ENCODE data around the gene CRYAB.

The CRYAB gene

GRCh38 chr11:111882202-111882601 is 29.4 kb downstream of the CRYAB start:
- Histone ChIP-seq H4K20me1 (ENCODE audit: insufficient read depth, low read length, poor library complexity, severe bottlenecking) (no peaks in the 10 kb centered on the region), H3K9me2 (replicated peaks; ENCODE audit: low read depth, low read length) (no peaks in the 10 kb centered on the region), H3K9ac (ENCODE audit: low read depth, low read length, poor library complexity, severe bottlenecking) (no peak overlapping the region), H3K4me2 (ENCODE audit: low read depth, low read length, poor library complexity, severe bottlenecking) (no peak overlapping the region), H3F3A (ENCODE audit: low read depth) (no peaks in the 10 kb centered on the region), H3K79me2 (ENCODE audit: insufficient read depth, low read length) (no peaks in the 10 kb centered on the region), H3K9me3 (ENCODE audit: insufficient read depth, low read depth, low read length) (no peaks in the 10 kb centered on the region), H3K27me3 (ENCODE audit: insufficient read depth, low read length, poor library complexity, severe bottlenecking) (no peaks in the 10 kb centered on the region), H3K4me3 (ENCODE audit: low read length, poor library complexity, severe bottlenecking) (no peak overlapping the region), H3K4me1 (ENCODE audit: insufficient read depth, low read length, poor library complexity, severe bottlenecking) (no peaks in the 10 kb centered on the region), H2AFZ (ENCODE audit: low read length) (no peak overlapping the region), H3K36me3 (ENCODE audit: insufficient read depth, low read length) (no peaks in the 10 kb centered on the region)
- TF ChIP-seq CTCF (conservative IDR thresholded peaks at IDR 0.05; ENCODE audit: low read length): no peak
- TF ChIP-seq EZH2phosphoT487 (IDR thresholded peaks at IDR 0.05; ENCODE audit: borderline replicate concordance): no peak

GRCh38 chr11:111879637-111879960 is 32.0 kb downstream of the CRYAB start:
- peak overlapping the region; percentile 76 for H3K4me3 ChIP-seq (ENCODE audit: low read length, poor library complexity, severe bottlenecking)
- no peak for TF ChIP-seq CTCF (conservative IDR thresholded peaks at IDR 0.05; ENCODE audit: low read length)
- no peak for TF ChIP-seq EZH2phosphoT487 (IDR thresholded peaks at IDR 0.05; ENCODE audit: borderline replicate concordance)
- no peaks in the 10 kb centered on the region for H3K9me3 ChIP-seq (ENCODE audit: insufficient read depth, low read depth, low read length)

GRCh38 chr11:111878849-111879636 is 32.5 kb downstream of the CRYAB start, which contains the start of the genes CFAP68 and FDXACB1:
Gene CFAP68, plus strand, starts transcription at chr11:111879541. Its CDS starts 20 bp downstream, at chr11:111879561.
Gene FDXACB1, minus strand, starts transcription at chr11:111879165. Its CDS starts 33 bp downstream, at chr11:111879132.
- Histone ChIP-seq H2AFZ (ENCODE audit: low read length) (peak within 1 kb of the TSS; percentile 88), H3K27me3 (ENCODE audit: insufficient read depth, low read length, poor library complexity, severe bottlenecking) (no peaks in the 10 kb centered on the region), H3K4me3 (ENCODE audit: low read length, poor library complexity, severe bottlenecking) (peak within 1 kb of the TSS; percentile 76), H3K9ac (ENCODE audit: low read depth, low read length, poor library complexity, severe bottlenecking) (peak within 1 kb of the TSS; percentile 69), H4K20me1 (ENCODE audit: insufficient read depth, low read length, poor library complexity, severe bottlenecking) (no peaks in the 10 kb centered on the region), H3K79me2 (ENCODE audit: insufficient read depth, low read length) (no peaks in the 10 kb centered on the region), H3K9me2 (replicated peaks; ENCODE audit: low read depth, low read length) (no peaks in the 10 kb centered on the region), H3K4me2 (ENCODE audit: low read depth, low read length, poor library complexity, severe bottlenecking) (peak within 1 kb of the TSS; percentile 77), H3K36me3 (ENCODE audit: insufficient read depth, low read length) (no peaks in the 10 kb centered on the region), H3F3A (ENCODE audit: low read depth) (no peaks in the 10 kb centered on the region), H3K9me3 (ENCODE audit: insufficient read depth, low read depth, low read length) (no peaks in the 10 kb centered on the region), H3K4me1 (ENCODE audit: insufficient read depth, low read length, poor library complexity, severe bottlenecking) (no peaks in the 10 kb centered on the region)
- no peak for TF ChIP-seq EZH2phosphoT487 (IDR thresholded peaks at IDR 0.05; ENCODE audit: borderline replicate concordance)
- peak; percentile 69 for TF ChIP-seq CTCF (conservative IDR thresholded peaks at IDR 0.05; ENCODE audit: low read length)

More at GRCh38 chr11:111879637-111879960, 32.0 kb downstream of the CRYAB start:
- no peaks in the 10 kb centered on the region for H3K4me1 ChIP-seq (ENCODE audit: insufficient read depth, low read length, poor library complexity, severe bottlenecking)
- no peaks in the 10 kb centered on the region for H3K27me3 ChIP-seq (ENCODE audit: insufficient read depth, low read length, poor library complexity, severe bottlenecking)
- H3K4me2 ChIP-seq (ENCODE audit: low read depth, low read length, poor library complexity, severe bottlenecking): peak overlapping the region; percentile 77
- peak overlapping the region; percentile 84 for H2AFZ ChIP-seq (ENCODE audit: low read length)
- no peaks in the 10 kb centered on the region for H3K9me2 ChIP-seq (replicated peaks; ENCODE audit: low read depth, low read length)
- H3F3A ChIP-seq (ENCODE audit: low read depth): no peaks in the 10 kb centered on the region
- no peaks in the 10 kb centered on the region for H3K36me3 ChIP-seq (ENCODE audit: insufficient read depth, low read length)
- H3K9ac ChIP-seq (ENCODE audit: low read depth, low read length, poor library complexity, severe bottlenecking): peak overlapping the region; percentile 69
- H3K79me2 ChIP-seq (ENCODE audit: insufficient read depth, low read length): no peaks in the 10 kb centered on the region
- no peaks in the 10 kb centered on the region for H4K20me1 ChIP-seq (ENCODE audit: insufficient read depth, low read length, poor library complexity, severe bottlenecking)
